HL-60 (cell line): Measurements from ENCODE around the gene MANSC4.

Experiments
- DNase-seq, 2 experiments: peaks; one replicate each; pipeline ENCODE4 v3.0.0-alpha.2; 2010 to 2020; ENCODE audit warnings: low read depth in 1 of 2, low spot score in 1 of 2
- H3K27ac ChIP-seq: fragments of 250-450 bp; sonication (Bioruptor Pico); replicated peaks from 2 replicates; pipeline ENCODE4 v1.5.1; 2020; ENCODE audit warnings: mild to moderate bottlenecking, moderate library complexity
- H3K27me3 ChIP-seq: fragments of 250-450 bp; sonication (Bioruptor Pico); 2 replicates; pipeline ENCODE4 v1.5.1; 2021; ENCODE audit warnings: mild to moderate bottlenecking, moderate library complexity; ENCODE audit not compliant: insufficient read depth, poor library complexity, severe bottlenecking
- H3K4me3 ChIP-seq: replicated peaks from 2 replicates; pipeline ENCODE4 v1.5.1; 2011; ENCODE audit warnings: mild to moderate bottlenecking, control low read depth, low read length; ENCODE audit not compliant: insufficient read depth
- CTCF ChIP-seq: IDR thresholded peaks from one replicate; pipeline ENCODE4 v1.5.1; 2011; ENCODE audit warnings: low read length, control low read depth, inconsistent platforms; ENCODE audit not compliant: insufficient read depth
- GABPA ChIP-seq: IDR thresholded peaks from 2 replicates; pipeline ENCODE4 v1.6.1; 2012; ENCODE audit warnings: low read depth
- POLR2AphosphoS5 ChIP-seq: IDR thresholded peaks from 2 replicates; pipeline ENCODE4 v1.6.1; 2012; ENCODE audit warnings: low read depth
- REST ChIP-seq: IDR thresholded peaks from 2 replicates; pipeline ENCODE4 v1.6.1; 2012; ENCODE audit warnings: low read depth; ENCODE audit not compliant: insufficient replicate concordance
- SPI1 ChIP-seq: IDR thresholded peaks from 2 replicates; pipeline ENCODE4 v1.6.1; 2012; ENCODE audit warnings: low read depth, mild to moderate bottlenecking, borderline replicate concordance

The MANSC4 gene

GRCh38 chr12:27821259-27821973 lies 41.4 kb upstream of the MANSC4 start:
- DNase-seq, result peak; percentile 36 to 61
- no peak for TF ChIP-seq SPI1
- peak; percentile 70 for TF ChIP-seq CTCF
- no peak for TF ChIP-seq POLR2AphosphoS5
- TF ChIP-seq REST, result no peak
- TF ChIP-seq GABPA, result no peak
- Histone ChIP-seq H3K27me3 (no peaks in the 10 kb centered on the region), H3K4me3 (no peak overlapping the region), H3K27ac (no peak overlapping the region)

GRCh38 chr12:27820564-27820963 lies 40.5 kb upstream of the MANSC4 start:
- DNase-seq, result no peak
- H3K4me3 ChIP-seq, result no peak overlapping the region
- H3K27ac ChIP-seq, result no peak overlapping the region
- H3K27me3 ChIP-seq, result no peaks in the 10 kb centered on the region
- TF ChIP-seq GABPA (no peak), SPI1 (no peak), CTCF (no peak), POLR2AphosphoS5 (no peak), REST (no peak)

- Histone ChIP-seq H3K4me3 (no peak overlapping the region), H3K27me3 (no peaks in the 10 kb centered on the region), H3K27ac (no peak overlapping the region)
- no peak for DNase-seq
- TF ChIP-seq SPI1 (no peak), GABPA (no peak), POLR2AphosphoS5 (no peak), REST (no peak), CTCF (no peak)
Measured at GRCh38 chr12:27818401-27818918, 38.4 kb upstream of the MANSC4 start.
